Activated CD4-positive, alpha-beta T cell treated with anti-CD3 and anti-CD28 coated beads, Interleukin-2, amount 50 U/mL, for 1 hour (primary cell): Measurements from ENCODE around the gene TTC32.

Experiments used
- DNase-seq: peaks from one replicate; pipeline ENCODE4 v3.0.0-alpha.2; 2020

TTC32 gene

GRCh38 chr2:19848029-19848750, 53.6 kb downstream of the TTC32 start:
- DNase-seq: no peak

GRCh38 chr2:19847486-19847885, 54.3 kb downstream of the TTC32 start:
- no peak for DNase-seq
